ENCODE measurements around the gene MMP24.

DNA sequence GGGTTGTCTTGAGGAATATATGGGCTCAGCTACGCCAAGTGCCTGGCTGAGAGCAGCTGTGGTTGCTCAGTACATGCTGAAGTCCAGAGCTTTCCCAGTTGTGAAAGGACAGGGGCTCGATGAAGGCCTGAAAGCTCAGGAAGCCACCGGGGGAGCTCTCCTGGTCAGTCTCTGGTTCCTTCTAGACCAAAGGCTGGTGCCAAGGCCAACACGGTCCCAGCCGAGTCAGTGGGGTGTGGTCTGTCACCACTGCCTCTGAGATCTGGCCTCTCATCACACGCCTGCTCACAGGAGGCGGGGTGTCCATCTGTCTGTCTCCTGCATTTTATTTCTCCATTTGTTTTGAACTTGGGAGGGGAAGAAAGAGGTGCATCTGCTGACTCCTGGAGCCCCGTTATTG is 70.7 kb downstream of the MMP24 start:
- TF ChIP-seq, protein P1, sequence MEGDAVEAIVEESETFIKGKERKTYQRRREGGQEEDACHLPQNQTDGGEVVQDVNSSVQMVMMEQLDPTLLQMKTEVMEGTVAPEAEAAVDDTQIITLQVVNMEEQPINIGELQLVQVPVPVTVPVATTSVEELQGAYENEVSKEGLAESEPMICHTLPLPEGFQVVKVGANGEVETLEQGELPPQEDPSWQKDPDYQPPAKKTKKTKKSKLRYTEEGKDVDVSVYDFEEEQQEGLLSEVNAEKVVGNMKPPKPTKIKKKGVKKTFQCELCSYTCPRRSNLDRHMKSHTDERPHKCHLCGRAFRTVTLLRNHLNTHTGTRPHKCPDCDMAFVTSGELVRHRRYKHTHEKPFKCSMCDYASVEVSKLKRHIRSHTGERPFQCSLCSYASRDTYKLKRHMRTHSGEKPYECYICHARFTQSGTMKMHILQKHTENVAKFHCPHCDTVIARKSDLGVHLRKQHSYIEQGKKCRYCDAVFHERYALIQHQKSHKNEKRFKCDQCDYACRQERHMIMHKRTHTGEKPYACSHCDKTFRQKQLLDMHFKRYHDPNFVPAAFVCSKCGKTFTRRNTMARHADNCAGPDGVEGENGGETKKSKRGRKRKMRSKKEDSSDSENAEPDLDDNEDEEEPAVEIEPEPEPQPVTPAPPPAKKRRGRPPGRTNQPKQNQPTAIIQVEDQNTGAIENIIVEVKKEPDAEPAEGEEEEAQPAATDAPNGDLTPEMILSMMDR (conservative IDR thresholded peaks at IDR 0.05; ENCODE audit: low read length), result no peak
- TF ChIP-seq EZH2phosphoT487 (IDR thresholded peaks at IDR 0.05; ENCODE audit: borderline replicate concordance, low read depth, low read length), result no peak
